ENCODE data around the gene SMIM28.

The SMIM28 gene

DNA sequence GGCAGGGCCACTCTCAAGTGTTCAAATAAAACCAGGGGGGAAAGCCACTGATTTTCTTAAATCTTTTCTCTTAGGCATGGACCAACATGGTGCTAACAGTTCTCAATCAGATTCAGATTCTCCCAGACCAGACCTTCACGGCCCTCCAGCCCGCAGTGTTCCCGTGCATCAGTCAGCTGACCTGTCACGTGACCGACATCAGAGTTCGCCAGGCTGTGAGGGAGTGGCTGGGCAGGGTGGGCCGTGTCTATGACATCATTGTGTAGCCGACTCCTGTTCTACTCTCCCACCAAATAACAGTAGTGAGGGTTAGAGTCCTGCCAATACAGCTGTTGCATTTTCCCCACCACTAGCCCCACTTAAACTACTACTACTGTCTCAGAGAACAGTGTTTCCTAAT, 41.5 kb upstream of the SMIM28 start:
- TF ChIP-seq, protein P1, sequence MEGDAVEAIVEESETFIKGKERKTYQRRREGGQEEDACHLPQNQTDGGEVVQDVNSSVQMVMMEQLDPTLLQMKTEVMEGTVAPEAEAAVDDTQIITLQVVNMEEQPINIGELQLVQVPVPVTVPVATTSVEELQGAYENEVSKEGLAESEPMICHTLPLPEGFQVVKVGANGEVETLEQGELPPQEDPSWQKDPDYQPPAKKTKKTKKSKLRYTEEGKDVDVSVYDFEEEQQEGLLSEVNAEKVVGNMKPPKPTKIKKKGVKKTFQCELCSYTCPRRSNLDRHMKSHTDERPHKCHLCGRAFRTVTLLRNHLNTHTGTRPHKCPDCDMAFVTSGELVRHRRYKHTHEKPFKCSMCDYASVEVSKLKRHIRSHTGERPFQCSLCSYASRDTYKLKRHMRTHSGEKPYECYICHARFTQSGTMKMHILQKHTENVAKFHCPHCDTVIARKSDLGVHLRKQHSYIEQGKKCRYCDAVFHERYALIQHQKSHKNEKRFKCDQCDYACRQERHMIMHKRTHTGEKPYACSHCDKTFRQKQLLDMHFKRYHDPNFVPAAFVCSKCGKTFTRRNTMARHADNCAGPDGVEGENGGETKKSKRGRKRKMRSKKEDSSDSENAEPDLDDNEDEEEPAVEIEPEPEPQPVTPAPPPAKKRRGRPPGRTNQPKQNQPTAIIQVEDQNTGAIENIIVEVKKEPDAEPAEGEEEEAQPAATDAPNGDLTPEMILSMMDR (conservative IDR thresholded peaks at IDR 0.05; ENCODE audit: low read depth, low read length): no peak
- DNase-seq (ENCODE audit: low read depth): no peak
- H3K4me3 ChIP-seq (ENCODE audit: low read length): no peak overlapping the region

DNA sequence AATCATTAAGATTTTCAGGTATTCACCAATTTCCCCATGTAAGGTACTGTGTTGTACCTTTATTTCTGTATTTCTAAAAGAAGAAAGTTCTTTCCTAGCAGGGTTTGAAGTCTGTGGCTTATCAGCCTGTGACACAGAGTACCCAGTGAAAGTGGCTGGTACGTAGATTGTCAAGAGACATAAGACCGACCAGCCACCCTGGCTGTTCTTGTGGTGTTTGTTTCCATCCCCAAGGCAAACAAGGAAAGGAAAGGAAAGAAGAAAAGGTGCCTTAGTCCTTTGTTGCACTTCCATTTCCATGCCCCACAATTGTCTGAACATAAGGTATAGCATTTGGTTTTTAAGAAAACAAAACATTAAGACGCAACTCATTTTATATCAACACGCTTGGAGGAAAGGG, 40.6 kb upstream of the SMIM28 start:
- H3K4me3 ChIP-seq (ENCODE audit: low read length): no peak overlapping the region
- TF ChIP-seq, protein P1 (conservative IDR thresholded peaks at IDR 0.05; ENCODE audit: low read depth, low read length): no peak
- DNase-seq (ENCODE audit: low read depth): no peak

DNA sequence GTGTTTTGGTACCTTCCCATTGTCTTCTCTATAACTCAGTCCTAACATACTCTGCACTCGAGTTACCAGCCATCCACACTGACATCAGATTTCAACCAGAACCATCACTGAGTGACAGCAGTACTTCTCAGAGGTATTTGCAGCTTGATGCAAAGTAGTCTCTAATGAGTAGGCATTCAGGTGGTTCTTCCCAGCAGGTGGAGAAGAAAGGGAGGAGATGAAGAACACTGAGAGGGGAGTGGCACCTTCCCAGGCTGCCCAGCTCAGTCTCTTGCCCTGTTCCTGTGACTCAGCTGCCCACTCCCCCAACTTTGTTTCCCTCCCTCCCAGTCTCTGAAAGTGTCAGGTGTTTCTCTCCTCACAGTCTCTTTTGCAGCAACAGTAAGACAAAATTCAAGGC, 38.7 kb upstream of the SMIM28 start:
- no peak for DNase-seq (ENCODE audit: low read depth)
- TF ChIP-seq, protein P1 (conservative IDR thresholded peaks at IDR 0.05; ENCODE audit: low read depth, low read length): no peak
- H3K4me3 ChIP-seq (ENCODE audit: low read length): no peak overlapping the region

DNA sequence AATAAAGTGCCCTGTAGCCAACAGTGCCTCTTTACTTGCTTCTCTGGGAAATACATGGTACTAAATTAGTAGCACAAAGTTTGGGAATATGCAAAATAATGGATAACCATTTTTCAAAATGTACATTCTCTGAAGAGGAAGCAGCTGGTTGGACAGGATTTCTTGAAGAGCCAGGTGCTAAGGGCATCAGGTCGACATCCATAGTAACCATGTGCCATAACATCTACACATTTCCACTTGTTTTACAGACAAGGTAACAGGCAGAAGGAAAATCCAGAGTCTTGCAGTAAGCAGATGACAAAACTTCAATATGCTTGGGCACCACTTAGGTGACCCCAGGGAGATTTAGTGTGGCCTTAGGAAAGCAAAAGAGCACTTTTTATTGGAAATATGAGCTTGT, 36.5 kb upstream of the SMIM28 start:
- TF ChIP-seq, protein P1 (conservative IDR thresholded peaks at IDR 0.05; ENCODE audit: low read depth, low read length): no peak
- no peak overlapping the region for H3K4me3 ChIP-seq (ENCODE audit: low read length)
- no peak for DNase-seq (ENCODE audit: low read depth)

DNA sequence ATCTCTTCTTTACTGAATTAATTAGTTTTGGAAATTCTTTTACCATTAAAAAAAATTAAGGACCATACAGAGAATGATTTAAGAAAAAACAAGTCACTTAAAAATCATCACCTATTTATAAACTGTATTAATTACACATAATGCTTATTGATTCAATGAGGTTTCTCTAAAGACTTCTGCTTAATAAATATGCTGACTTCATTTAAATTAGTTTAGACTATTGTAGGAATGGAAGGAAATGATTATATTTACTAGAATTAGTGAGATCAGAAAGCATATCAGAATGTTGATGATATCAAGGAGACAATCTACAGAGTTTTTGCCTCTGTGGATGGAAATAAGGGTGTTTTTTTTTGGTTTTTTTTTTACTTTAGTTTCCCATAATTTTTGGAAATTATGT, 34.6 kb upstream of the SMIM28 start:
- TF ChIP-seq, protein P1 (conservative IDR thresholded peaks at IDR 0.05; ENCODE audit: low read depth, low read length): no peak
- no peak for DNase-seq (ENCODE audit: low read depth)
- no peak overlapping the region for H3K4me3 ChIP-seq (ENCODE audit: low read length)

DNA sequence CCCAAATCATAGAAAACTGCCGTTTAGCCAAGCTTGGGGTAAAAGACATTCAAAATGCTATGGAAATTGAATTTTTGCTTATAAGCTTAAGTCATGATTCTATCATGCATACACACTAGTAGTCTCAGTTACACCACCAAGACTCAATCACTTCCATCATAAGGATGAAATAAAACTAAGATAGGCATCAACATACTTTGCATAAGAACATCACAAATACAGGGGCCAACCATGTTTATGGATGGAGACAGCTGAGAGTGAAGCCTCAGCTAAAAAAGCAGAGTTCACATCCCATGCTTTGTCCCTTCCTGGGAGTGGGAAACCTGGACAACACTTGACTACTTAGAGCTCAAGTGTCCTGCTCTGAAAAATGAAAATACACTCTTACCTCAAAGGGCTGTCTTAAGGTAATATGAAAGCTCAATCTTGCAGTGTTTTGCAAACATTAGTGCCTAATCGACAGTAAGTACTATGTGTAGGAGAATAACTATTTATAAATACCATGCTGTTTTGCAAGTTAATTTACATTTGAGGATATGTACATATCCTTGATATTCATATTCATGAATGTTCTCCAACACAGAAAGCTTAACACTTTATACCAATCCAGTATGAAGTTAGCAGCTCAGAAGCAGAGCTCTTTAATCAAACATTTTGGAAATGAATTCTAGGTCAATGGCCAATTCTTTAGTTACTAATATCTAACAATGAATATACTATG, 32.0 kb upstream of the SMIM28 start:
- DNase-seq (ENCODE audit: low read depth): no peak
- no peak overlapping the region for H3K4me3 ChIP-seq (ENCODE audit: low read length)
- TF ChIP-seq, protein P1 (conservative IDR thresholded peaks at IDR 0.05; ENCODE audit: low read depth, low read length): no peak
